Keratinocyte (primary cell): ENCODE data around the gene SIPA1L3. TPM values are rescaled to one million over a fixed set of nuclear protein-coding genes. Genes with fewer than 3 reads are reported as not detected.

Experiments used
- DNase-seq: peaks from one replicate; pipeline ENCODE4 v3.0.0-alpha.2; 2011; ENCODE audit warnings: low read depth, missing footprints, low spot score
- FAIRE-seq: peaks from 2 replicates; lab custom pipeline; 2011; peaks lifted over from hg19 to GRCh38; lab: Jason Lieb, UNC
- H2AFZ ChIP-seq: 2 replicates; pipeline ENCODE4 v1.6.0; 2012; ENCODE audit warnings: low read length, control low read depth, inconsistent platforms; ENCODE audit not compliant: control insufficient read depth
- H3K27ac ChIP-seq: 2 replicates; pipeline ENCODE4 v1.5.1; 2011; ENCODE audit warnings: low read length; ENCODE audit not compliant: control insufficient read depth, insufficient read depth
- H3K27me3 ChIP-seq: 3 replicates; pipeline ENCODE4 v1.6.0; 2011; ENCODE audit warnings: low read length; ENCODE audit not compliant: control insufficient read depth, insufficient read depth; ENCODE audit errors: extremely low read depth
- H3K36me3 ChIP-seq, 2 experiments: 2 replicates in 1 of 2; 3 replicates in 1 of 2; pipeline ENCODE4 v1.5.1; 2011; ENCODE audit warnings: low read length in 2 of 2, mild to moderate bottlenecking in 1 of 2; ENCODE audit not compliant: control insufficient read depth in 2 of 2, insufficient read depth in 2 of 2; ENCODE audit errors: extremely low read depth in 1 of 2
- H3K4me1 ChIP-seq: 3 replicates; pipeline ENCODE4 v1.5.1; 2011; ENCODE audit warnings: low read length; ENCODE audit not compliant: control insufficient read depth, insufficient read depth; ENCODE audit errors: extremely low read depth
- H3K4me2 ChIP-seq: 3 replicates; pipeline ENCODE4 v1.6.0; 2011; ENCODE audit warnings: low read depth, low read length; ENCODE audit not compliant: control insufficient read depth, insufficient read depth; ENCODE audit errors: extremely low read depth
- H3K4me3 ChIP-seq, 3 experiments: fragments of 200-600 bp in 1 of 3; sonication (generic) in 1 of 3; 2 replicates in 2 of 3; 3 replicates in 1 of 3; pipeline ENCODE4 v1.5.1; 2011 to 2016; ENCODE audit warnings: low read length in 3 of 3, mild to moderate bottlenecking in 3 of 3, control low read depth in 2 of 3, inconsistent platforms in 1 of 3, low read depth in 1 of 3, mixed read lengths in 1 of 3, mixed run types in 1 of 3, moderate library complexity in 1 of 3; ENCODE audit not compliant: control insufficient read depth in 2 of 3, insufficient read depth in 2 of 3; ENCODE audit errors: extremely low read depth in 1 of 3
- H3K79me2 ChIP-seq: 2 replicates; pipeline ENCODE4 v1.6.0; 2012; ENCODE audit warnings: low read length; ENCODE audit not compliant: control insufficient read depth, insufficient read depth
- H3K9ac ChIP-seq: 3 replicates; pipeline ENCODE4 v1.6.0; 2011; ENCODE audit warnings: low read length; ENCODE audit not compliant: control insufficient read depth, insufficient read depth; ENCODE audit errors: extremely low read depth
- H3K9me1 ChIP-seq: 3 replicates; pipeline ENCODE4 v1.6.0; 2011; ENCODE audit warnings: low read length; ENCODE audit not compliant: control insufficient read depth, insufficient read depth; ENCODE audit errors: extremely low read depth
- H3K9me3 ChIP-seq: 2 replicates; pipeline ENCODE4 v1.5.1; 2012; ENCODE audit warnings: low read depth, low read length; ENCODE audit not compliant: control insufficient read depth
- H4K20me1 ChIP-seq: 3 replicates; pipeline ENCODE4 v1.6.0; 2011; ENCODE audit warnings: low read length; ENCODE audit not compliant: control insufficient read depth, insufficient read depth; ENCODE audit errors: extremely low read depth
- CTCF ChIP-seq, 3 experiments: IDR thresholded peaks in 1 of 3; conservative IDR thresholded peaks in 1 of 3; optimal IDR thresholded peaks in 1 of 3; 2 replicates in 2 of 3; 3 replicates in 1 of 3; pipeline versions ENCODE3 to v1.5.1; 2011; ENCODE audit warnings: low read length in 3 of 3, mild to moderate bottlenecking in 3 of 3, moderate library complexity in 2 of 3, control low read depth in 1 of 3, inconsistent platforms in 1 of 3; ENCODE audit not compliant: insufficient read depth in 2 of 3; ENCODE audit errors: extremely low read depth in 1 of 3
- EZH2 ChIP-seq: IDR thresholded peaks from one replicate; pipeline ENCODE4 v1.6.1; 2012; ENCODE audit warnings: inconsistent platforms, mild to moderate bottlenecking, low read length, moderate library complexity
- dilution Hi-C: fragments of 300-500 bp; cut with MboI; formaldehyde crosslinking; loops from one replicate; pipeline ENCODE4 v1.7.0; 2020; ENCODE audit warnings: low sequenced_read_pairs; ENCODE audit not compliant: extremely low pct_ligation_motif_present
- polyA plus RNA-seq, 5 experiments: library from polyadenylated mRNA; depleted of rRNA in 3 of 5; stranded (reverse) in 3 of 5; stranded (forward) in 1 of 5; unstranded in 1 of 5; fragments of >200 nt; gene quantifications; 1 replicate in 1 of 5; 2 replicates in 3 of 5; 3 replicates in 1 of 5; pipeline versions ENCODE4 v1.2.1 to v1.2.3, GENCODE V29; 2011 to 2012; ENCODE audit warnings: missing spikeins in 2 of 5, low read depth in 1 of 5, low replicate concordance in 1 of 5

The SIPA1L3 gene
- polyA plus RNA-seq, 1 donor (not counting 4 experiments of a cell fraction or from before 2014, with no cell fraction given): 8.0 TPM

- Histone ChIP-seq H4K20me1 (no peaks in the 10 kb centered on the region), H3K36me3 (no peaks in the 10 kb centered on the region), H3K9me1 (no peaks in the 10 kb centered on the region), H3K79me2 (no peaks in the 10 kb centered on the region), H3K9ac (peak overlapping the region; percentile 67), H2AFZ (peak overlapping the region; percentile 84), H3K4me1 (peaks cover 28% of the 10 kb centered on the region), H3K27ac (peak overlapping the region; percentile 49), H3K4me3 (peak overlapping the region in 2 of 3 experiments; percentile 43 to 54), H3K4me2 (peak overlapping the region; percentile 82), H3K27me3 (no peaks in the 10 kb centered on the region), H3K9me3 (no peaks in the 10 kb centered on the region)
- no peak for TF ChIP-seq CTCF (optimal IDR thresholded peaks at IDR 0.05 in 1 of 3, IDR thresholded peaks at IDR 0.05 in 1 of 3, conservative IDR thresholded peaks at IDR 0.05 in 1 of 3; ENCODE audit: extremely low read depth in 1 of 3, insufficient read depth in 2 of 3, low read length in 3 of 3)
- no peak for TF ChIP-seq EZH2
- DNase-seq (no peak), FAIRE-seq (peak; percentile 69)
- dilution Hi-C loops: no loop called here
Measured at GRCh38 chr19:38250821-38251563, 344.0 kb downstream of the SIPA1L3 start.

- H3K79me2 ChIP-seq: no peaks in the 10 kb centered on the region
- H3K4me3 ChIP-seq: peak overlapping the region in 2 of 3 experiments; percentile 43 to 54
- no peak for TF ChIP-seq CTCF (optimal IDR thresholded peaks at IDR 0.05 in 1 of 3, IDR thresholded peaks at IDR 0.05 in 1 of 3, conservative IDR thresholded peaks at IDR 0.05 in 1 of 3; ENCODE audit: extremely low read depth in 1 of 3, insufficient read depth in 2 of 3, low read length in 3 of 3)
- no peak for TF ChIP-seq EZH2
- no peaks in the 10 kb centered on the region for H3K36me3 ChIP-seq
- DNase-seq (no peak), FAIRE-seq (peak; percentile 96)
- no peaks in the 10 kb centered on the region for H3K9me3 ChIP-seq
- peaks cover 28% of the 10 kb centered on the region for H3K4me1 ChIP-seq
- peak overlapping the region; percentile 49 for H3K27ac ChIP-seq
- H3K9me1 ChIP-seq: no peaks in the 10 kb centered on the region
- no peaks in the 10 kb centered on the region for H4K20me1 ChIP-seq
- H3K9ac ChIP-seq: peak overlapping the region; percentile 67
- dilution Hi-C loops: no loop called here
- H3K4me2 ChIP-seq: peak overlapping the region; percentile 82
- H2AFZ ChIP-seq: peak overlapping the region; percentile 84
- H3K27me3 ChIP-seq: no peaks in the 10 kb centered on the region
Measured at GRCh38 chr19:38251564-38252051, 344.6 kb downstream of the SIPA1L3 start.
